Esophagus squamous epithelium (tissue), 4 donors: ENCODE data around the gene STEAP1B.
"Not testable (repeated sequence)": the region's sequence is repeated elsewhere in the genome, so short reads cannot be mapped to it uniquely, and the experiment has no call there.

Experiments
- POLR2A ChIP-seq, 4 donors: fragments of 450-650 bp; IDR thresholded peaks; one replicate each; pipeline ENCODE4 v1.6.1; 2017; ENCODE audit warnings: antibody characterized with exemption in 4 of 4, mild to moderate bottlenecking in 4 of 4, moderate library complexity in 3 of 4
- TF ChIP-seq, protein P1 (sequence below), 6 experiments: fragments of 450-650 bp in 4 of 6; fragments of 200-600 bp in 2 of 6; sonication (generic) in 2 of 6; IDR thresholded peaks; one replicate each; pipeline ENCODE4 v1.5.1; 2016 to 2019; ENCODE audit warnings: antibody characterized with exemption in 6 of 6, mild to moderate bottlenecking in 4 of 6, moderate library complexity in 4 of 6

DNA sequence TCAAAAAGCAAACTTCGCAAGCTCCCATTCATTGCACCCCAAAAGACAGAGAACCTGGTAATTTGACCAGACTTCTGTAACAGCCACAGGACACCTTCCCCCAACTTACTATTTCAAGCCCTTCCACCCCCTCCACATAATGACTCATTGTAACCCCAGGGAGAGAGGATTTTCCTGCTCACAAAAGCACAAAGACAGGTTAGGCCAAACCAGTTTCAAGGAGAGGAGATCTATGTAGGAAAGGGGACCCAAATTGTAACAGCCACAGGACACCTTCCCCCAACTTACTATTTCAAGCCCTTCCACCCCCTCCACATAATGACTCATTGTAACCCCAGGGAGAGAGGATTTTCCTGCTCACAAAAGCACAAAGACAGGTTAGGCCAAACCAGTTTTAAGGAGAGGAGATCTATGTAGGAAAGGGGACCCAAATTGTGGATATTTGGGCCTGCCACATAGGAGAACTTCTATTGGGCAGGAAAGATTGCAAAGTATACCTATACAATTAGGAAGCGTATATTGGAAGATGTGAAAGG, 66.8 kb downstream of the STEAP1B start:
- TF ChIP-seq, protein P1, sequence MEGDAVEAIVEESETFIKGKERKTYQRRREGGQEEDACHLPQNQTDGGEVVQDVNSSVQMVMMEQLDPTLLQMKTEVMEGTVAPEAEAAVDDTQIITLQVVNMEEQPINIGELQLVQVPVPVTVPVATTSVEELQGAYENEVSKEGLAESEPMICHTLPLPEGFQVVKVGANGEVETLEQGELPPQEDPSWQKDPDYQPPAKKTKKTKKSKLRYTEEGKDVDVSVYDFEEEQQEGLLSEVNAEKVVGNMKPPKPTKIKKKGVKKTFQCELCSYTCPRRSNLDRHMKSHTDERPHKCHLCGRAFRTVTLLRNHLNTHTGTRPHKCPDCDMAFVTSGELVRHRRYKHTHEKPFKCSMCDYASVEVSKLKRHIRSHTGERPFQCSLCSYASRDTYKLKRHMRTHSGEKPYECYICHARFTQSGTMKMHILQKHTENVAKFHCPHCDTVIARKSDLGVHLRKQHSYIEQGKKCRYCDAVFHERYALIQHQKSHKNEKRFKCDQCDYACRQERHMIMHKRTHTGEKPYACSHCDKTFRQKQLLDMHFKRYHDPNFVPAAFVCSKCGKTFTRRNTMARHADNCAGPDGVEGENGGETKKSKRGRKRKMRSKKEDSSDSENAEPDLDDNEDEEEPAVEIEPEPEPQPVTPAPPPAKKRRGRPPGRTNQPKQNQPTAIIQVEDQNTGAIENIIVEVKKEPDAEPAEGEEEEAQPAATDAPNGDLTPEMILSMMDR (IDR thresholded peaks at IDR 0.05): not testable (repeated sequence)
- TF ChIP-seq POLR2A (IDR thresholded peaks at IDR 0.05): not testable (repeated sequence)
